K562 (cell line): ENCODE data around the gene RIC3.

Experiments
- GABPB1 ChIP-seq: sonication (generic); formaldehyde crosslinking; IDR thresholded peaks from 2 replicates; pipeline ENCODE4 v1.8.0; 2022; ENCODE audit warnings: mild to moderate bottlenecking, missing genetic modification reagents
- MYBL2 ChIP-seq, 2 experiments: fragments of 450-650 bp in 1 of 2; sonication (generic) in 1 of 2; formaldehyde crosslinking in 1 of 2; IDR thresholded peaks; 2 replicates each; pipeline versions ENCODE4 v1.6.1 to v1.8.1; 2017 to 2022; ENCODE audit warnings: borderline replicate concordance in 1 of 2, inconsistent platforms in 1 of 2, low read depth in 1 of 2, mild to moderate bottlenecking in 1 of 2, missing genetic modification reagents in 1 of 2, moderate library complexity in 1 of 2
- SNRNP70 ChIP-seq: fragments of 200-400 bp; formaldehyde crosslinking; optimal IDR thresholded peaks from 2 replicates; pipeline ENCODE3; 2017; ENCODE audit warnings: low read depth, low read length
- ZNF699 ChIP-seq: fragments of 250-450 bp; sonication (Bioruptor Pico); IDR thresholded peaks from 2 replicates; pipeline ENCODE4 v1.8.0; 2021; ENCODE audit warnings: mild to moderate bottlenecking, moderate library complexity; ENCODE audit not compliant: insufficient replicate concordance
- ZNF76 ChIP-seq: fragments of 250-450 bp; sonication (Bioruptor Pico); IDR thresholded peaks from 2 replicates; pipeline ENCODE4 v1.4.0; 2020; ENCODE audit warnings: mild to moderate bottlenecking, moderate library complexity, borderline replicate concordance
- TF ChIP-seq, protein P1 (sequence below): fragments of 150-350 bp; conservative IDR thresholded peaks from 2 replicates; pipeline ENCODE4 v1.6.1; 2014; ENCODE audit warnings: low read length
- TF ChIP-seq, protein P2 (sequence below): sonication (generic); formaldehyde crosslinking; IDR thresholded peaks from 2 replicates; pipeline ENCODE4 v1.8.1; 2023; ENCODE audit warnings: mild to moderate bottlenecking, missing genetic modification reagents
- TF ChIP-seq, protein P3 (sequence below), 3 experiments: IDR thresholded peaks in 2 of 3; conservative IDR thresholded peaks in 1 of 3; 2 replicates each; pipeline ENCODE4 v1.5.1; 2011 to 2012; ENCODE audit warnings: low read length in 3 of 3, mild to moderate bottlenecking in 3 of 3, control low read depth in 2 of 3, improper control_type of control experiment in 1 of 3, inconsistent platforms in 1 of 3, low read depth in 1 of 3, mixed read lengths in 1 of 3, moderate library complexity in 1 of 3; ENCODE audit not compliant: insufficient read depth in 2 of 3

DNA sequence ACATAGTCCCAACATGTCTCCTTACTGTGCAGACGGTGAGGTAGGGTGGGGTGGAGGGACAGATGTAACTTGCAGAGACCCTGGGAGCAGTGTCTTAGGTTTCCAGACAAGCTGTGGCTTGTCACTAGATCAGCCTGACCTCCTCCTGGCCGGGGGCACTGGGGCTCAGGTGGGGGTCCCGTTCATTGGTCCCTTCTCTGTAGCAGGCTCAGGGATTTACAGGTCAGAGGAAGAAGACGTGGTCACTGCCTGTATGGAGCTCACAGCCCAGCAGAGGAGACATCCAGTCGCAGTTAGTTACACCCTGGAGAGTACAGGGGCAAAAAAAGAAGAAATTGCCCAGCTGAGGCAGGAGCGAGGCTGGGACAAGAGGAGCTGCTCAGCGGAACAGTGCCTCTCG lies 109.8 kb downstream of the RIC3 start:
- TF ChIP-seq GABPB1 (CRISPR knock-in tag): no peak
- TF ChIP-seq, protein P1, sequence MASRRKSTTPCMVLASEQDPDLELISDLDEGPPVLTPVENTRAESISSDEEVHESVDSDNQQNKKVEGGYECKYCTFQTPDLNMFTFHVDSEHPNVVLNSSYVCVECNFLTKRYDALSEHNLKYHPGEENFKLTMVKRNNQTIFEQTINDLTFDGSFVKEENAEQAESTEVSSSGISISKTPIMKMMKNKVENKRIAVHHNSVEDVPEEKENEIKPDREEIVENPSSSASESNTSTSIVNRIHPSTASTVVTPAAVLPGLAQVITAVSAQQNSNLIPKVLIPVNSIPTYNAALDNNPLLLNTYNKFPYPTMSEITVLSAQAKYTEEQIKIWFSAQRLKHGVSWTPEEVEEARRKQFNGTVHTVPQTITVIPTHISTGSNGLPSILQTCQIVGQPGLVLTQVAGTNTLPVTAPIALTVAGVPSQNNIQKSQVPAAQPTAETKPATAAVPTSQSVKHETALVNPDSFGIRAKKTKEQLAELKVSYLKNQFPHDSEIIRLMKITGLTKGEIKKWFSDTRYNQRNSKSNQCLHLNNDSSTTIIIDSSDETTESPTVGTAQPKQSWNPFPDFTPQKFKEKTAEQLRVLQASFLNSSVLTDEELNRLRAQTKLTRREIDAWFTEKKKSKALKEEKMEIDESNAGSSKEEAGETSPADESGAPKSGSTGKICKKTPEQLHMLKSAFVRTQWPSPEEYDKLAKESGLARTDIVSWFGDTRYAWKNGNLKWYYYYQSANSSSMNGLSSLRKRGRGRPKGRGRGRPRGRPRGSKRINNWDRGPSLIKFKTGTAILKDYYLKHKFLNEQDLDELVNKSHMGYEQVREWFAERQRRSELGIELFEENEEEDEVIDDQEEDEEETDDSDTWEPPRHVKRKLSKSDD: no peak
- TF ChIP-seq MYBL2 (IDR thresholded peaks at IDR 0.05; ENCODE audit: low read depth): no peak
- TF ChIP-seq MYBL2 (CRISPR knock-in tag; IDR thresholded peaks at IDR 0.05; ENCODE audit: borderline replicate concordance): no peak
- TF ChIP-seq, protein P2, sequence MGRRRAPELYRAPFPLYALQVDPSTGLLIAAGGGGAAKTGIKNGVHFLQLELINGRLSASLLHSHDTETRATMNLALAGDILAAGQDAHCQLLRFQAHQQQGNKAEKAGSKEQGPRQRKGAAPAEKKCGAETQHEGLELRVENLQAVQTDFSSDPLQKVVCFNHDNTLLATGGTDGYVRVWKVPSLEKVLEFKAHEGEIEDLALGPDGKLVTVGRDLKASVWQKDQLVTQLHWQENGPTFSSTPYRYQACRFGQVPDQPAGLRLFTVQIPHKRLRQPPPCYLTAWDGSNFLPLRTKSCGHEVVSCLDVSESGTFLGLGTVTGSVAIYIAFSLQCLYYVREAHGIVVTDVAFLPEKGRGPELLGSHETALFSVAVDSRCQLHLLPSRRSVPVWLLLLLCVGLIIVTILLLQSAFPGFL (CRISPR knock-in tag): no peak
- TF ChIP-seq SNRNP70: no peak
- TF ChIP-seq ZNF699 (CRISPR knock-in tag): no peak
- TF ChIP-seq ZNF76 (CRISPR knock-in tag): no peak
- TF ChIP-seq, protein P3, sequence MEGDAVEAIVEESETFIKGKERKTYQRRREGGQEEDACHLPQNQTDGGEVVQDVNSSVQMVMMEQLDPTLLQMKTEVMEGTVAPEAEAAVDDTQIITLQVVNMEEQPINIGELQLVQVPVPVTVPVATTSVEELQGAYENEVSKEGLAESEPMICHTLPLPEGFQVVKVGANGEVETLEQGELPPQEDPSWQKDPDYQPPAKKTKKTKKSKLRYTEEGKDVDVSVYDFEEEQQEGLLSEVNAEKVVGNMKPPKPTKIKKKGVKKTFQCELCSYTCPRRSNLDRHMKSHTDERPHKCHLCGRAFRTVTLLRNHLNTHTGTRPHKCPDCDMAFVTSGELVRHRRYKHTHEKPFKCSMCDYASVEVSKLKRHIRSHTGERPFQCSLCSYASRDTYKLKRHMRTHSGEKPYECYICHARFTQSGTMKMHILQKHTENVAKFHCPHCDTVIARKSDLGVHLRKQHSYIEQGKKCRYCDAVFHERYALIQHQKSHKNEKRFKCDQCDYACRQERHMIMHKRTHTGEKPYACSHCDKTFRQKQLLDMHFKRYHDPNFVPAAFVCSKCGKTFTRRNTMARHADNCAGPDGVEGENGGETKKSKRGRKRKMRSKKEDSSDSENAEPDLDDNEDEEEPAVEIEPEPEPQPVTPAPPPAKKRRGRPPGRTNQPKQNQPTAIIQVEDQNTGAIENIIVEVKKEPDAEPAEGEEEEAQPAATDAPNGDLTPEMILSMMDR (IDR thresholded peaks at IDR 0.05 in 2 of 3, conservative IDR thresholded peaks at IDR 0.05 in 1 of 3; ENCODE audit: insufficient read depth in 2 of 3, low read depth in 1 of 3, low read length in 3 of 3): no peak
